NCI-H2227 (cell line): ENCODE data around the gene SCAF4.
"Not testable (repeated sequence)": the region's sequence is repeated elsewhere in the genome, so short reads cannot be mapped to it uniquely, and the experiment has no call there.

Experiments used
- DNase-seq: peaks from one replicate; lab custom pipeline; 2025; ENCODE audit not compliant: unreplicated experiment; lab: John Stamatoyannopoulos, UW

Gene SCAF4

DNA sequence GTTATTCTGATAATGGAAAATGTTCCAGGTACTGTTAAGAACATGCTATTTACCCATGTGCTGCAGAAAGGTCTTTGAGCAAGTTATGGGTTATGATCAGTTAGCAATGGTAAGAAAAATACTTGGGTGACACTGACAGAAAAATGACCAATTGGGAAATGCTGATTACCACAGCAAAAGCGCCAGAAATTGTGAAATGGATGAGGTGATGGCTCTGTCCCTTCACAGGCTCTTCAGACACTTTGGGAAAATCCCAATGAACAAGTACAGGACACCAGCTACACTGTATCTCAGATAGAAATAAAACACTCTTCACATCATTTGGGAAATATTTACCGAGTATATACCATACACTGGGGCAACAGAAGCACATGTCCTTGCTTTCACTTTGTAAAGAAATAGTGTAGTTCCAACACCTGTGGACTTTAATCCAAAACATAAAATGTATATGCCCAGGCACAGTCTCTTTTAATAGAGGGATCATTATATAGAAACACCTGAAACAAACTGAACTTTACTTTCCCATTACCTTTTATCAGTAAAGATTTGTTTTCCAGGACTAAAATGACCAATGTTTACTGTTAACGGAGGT lies 58.5 kb downstream of the SCAF4 start:
- DNase-seq = no peak

DNA sequence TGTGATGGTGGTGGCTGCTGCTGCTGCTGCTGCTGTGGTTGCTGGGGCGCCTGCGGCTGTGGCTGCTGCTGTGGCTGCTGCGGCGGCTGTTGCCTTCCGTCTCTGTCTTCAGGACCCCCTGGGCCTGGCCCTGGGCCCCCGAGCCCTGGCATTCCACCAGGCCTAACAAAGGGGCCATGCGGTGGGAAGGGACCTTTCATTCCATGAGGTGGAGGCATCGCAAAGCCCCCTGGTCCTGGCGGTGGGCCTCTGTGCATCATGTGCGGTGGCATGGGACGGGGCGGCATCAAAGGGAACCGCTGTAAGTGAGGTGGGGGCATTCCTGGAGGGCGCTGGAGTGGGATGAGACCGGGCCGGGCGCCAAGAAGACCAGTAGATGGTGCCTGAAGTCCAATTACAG lies 60.0 kb downstream of the SCAF4 start:
- no peak for DNase-seq

- DNase-seq = no peak
Observed at GRCh38 chr21:31671146-31671716, 60.7 kb downstream of the SCAF4 start.

GRCh38 chr21:31670070-31670469 lies 61.8 kb downstream of the SCAF4 start:
- DNase-seq = no peak

DNA sequence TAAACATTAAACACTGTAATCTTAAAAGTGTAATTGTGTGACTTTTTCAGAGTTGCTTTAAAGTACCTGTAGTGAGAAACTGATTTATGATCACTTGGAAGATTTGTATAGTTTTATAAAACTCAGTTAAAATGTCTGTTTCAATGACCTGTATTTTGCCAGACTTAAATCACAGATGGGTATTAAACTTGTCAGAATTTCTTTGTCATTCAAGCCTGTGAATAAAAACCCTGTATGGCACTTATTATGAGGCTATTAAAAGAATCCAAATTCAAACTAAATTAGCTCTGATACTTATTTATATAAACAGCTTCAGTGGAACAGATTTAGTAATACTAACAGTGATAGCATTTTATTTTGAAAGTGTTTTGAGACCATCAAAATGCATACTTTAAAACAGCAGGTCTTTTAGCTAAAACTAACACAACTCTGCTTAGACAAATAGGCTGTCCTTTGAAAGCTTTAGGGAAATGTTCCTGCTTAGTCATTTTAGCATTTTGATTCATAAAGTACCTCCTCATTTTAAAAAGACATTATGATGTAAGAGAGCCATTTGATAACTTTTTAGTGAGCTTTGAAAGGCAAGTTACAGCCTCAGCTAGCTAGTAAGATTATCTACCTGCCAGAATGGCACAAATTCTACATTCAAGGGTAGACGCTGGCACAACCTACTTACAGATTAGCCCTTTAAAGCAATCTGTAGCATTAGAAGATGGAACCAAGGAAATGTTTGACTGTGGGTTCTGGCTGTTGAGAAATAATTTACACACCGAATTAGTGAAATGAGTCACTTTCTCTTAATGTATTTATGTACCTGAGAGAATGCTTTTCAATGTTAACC lies 63.0 kb downstream of the SCAF4 start:
- no peak for DNase-seq

DNA sequence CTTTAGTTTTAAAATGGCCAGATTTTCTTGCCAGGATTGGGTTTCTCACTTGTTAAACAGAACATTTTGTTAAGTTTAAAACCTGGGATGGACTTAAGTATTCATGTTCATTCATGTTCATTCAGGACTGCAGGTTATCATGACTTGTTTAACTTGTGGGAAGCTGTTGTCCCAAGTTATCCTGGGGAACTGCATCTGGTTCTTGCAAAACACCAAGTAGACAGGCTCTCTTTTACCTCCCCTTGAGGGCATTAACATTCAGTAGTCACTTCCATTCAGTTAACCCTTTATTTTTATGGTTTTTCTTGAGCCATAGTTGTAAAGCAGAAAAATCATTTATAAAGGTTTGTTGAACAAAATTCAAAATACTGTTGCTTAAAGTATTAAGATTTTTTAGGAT lies 64.3 kb downstream of the SCAF4 start:
- DNase-seq = no peak

DNA sequence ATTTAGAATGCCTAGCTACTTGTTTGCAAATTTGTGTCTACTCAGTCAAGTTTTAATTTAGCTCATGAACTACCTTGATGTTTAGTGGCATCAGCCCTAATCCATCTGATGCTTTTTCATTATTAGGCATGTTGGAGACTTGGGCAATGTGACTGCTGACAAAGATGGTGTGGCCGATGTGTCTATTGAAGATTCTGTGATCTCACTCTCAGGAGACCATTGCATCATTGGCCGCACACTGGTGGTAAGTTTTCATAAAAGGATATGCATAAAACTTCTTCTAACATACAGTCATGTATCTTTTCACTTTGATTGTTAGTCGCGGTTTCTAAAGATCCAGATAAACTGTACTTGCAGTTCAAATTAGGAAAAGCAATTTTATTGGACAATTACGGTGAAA lies 64.8 kb downstream of the SCAF4 start:
- DNase-seq = no peak

GRCh38 chr21:31666445-31667010 lies 65.4 kb downstream of the SCAF4 start:
- DNase-seq = no peak

- DNase-seq = not testable (repeated sequence)
Observed at GRCh38 chr21:31665869-31666268, 66.0 kb downstream of the SCAF4 start.

DNA sequence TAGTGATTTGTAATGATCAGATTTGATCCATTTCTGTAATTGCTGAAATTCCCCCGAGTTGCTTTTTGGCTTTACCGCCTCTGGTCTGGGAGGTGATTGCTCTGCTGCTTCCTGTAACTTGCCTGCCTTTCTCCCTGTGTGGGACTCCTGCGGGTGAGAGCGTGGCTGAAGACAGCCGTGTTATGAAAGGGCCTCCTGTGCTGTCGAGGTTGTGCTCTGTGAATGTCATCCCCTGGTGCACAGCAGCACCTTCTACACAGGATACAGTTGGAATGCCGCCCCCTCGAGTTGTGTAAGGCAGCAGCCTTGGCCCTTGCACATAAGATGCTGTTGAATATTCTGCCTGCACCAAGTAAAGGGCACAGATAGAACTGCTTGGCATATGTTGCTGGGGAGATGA lies 66.5 kb downstream of the SCAF4 start:
- no peak for DNase-seq

DNA sequence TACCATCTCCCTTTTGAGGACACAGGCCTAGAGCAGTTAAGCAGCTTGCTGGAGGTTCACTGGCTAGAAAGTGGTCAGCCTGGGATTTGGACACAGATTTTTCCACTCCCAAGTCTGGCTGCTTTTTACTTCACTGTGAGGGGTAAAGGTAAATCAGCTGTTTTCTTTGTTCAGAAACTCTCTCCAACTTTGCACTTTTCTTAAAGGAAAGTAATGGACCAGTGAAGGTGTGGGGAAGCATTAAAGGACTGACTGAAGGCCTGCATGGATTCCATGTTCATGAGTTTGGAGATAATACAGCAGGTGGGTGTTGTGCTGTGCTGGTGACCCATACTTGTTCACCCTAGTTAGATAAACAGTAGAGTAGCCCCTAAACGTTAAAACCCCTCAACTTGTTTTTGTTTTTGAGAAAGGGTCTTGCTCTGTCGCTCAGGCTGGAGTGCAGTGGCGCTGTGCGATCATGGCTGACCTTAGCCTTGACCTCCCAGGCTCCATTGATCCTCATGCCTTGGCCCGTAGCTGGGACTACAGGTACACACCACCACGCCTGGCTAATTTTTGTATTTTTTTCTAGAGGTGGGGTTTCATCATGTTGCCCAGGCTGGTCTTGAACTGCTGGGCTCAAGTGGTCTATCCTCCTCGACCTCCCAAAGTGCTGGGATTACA lies 68.2 kb downstream of the SCAF4 start:
- DNase-seq = no peak

GRCh38 chr21:31660591-31660990 lies 71.3 kb downstream of the SCAF4 start:
- DNase-seq = no peak

- no peak for DNase-seq
Observed at GRCh38 chr21:31660259-31660565, 71.7 kb downstream of the SCAF4 start.

GRCh38 chr21:31659536-31660258 lies 72.2 kb downstream of the SCAF4 start, which contains the start of gene SOD1:
SOD1 (plus strand) TSS chr21:31659693; CDS start chr21:31659770, 77 bp downstream.
- peak; percentile 97 for DNase-seq

DNA sequence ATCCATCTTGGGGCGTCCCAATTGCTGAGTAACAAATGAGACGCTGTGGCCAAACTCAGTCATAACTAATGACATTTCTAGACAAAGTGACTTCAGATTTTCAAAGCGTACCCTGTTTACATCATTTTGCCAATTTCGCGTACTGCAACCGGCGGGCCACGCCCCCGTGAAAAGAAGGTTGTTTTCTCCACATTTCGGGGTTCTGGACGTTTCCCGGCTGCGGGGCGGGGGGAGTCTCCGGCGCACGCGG lies 72.7 kb downstream of the SCAF4 start:
- DNase-seq = no peak

- DNase-seq = no peak
Observed at GRCh38 chr21:31658053-31658452, 73.9 kb downstream of the SCAF4 start.

GRCh38 chr21:31656199-31657095 lies 75.5 kb downstream of the SCAF4 start:
- DNase-seq = no peak

DNA sequence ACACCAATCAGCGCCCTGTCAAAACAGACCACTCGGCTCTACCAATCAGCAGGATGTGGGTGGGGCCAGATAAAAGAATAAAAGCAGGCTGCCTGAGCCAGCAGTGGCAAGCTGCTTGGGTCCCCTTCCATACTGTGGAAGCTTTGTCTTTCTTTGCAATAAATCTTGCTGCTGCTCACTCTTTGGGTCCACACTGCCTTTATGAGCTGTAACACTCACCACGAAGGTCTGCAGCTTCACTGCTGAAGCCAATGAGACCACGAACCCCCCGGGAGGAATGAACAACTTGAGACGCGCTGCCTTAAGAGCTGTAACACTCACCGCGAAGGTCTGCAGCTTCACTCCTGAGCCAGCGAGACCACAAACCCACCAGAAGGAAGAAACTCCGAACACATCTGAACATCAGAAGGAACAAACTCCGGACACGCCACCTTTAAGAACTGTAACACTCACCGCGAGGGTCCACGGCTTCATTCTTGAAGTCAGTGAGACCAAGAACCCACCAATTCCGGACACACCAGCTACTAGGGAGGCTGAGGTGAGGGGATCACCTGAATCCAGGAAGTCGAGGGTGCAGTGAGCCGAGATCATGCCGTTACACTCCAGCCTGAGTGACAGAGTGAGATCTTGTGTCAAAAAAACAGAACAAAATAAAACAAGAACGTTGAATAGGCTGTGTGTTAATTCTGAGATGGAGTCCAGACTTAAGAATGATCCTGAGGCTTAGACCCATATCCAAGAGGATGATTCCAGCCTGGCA lies 76.9 kb downstream of the SCAF4 start:
- DNase-seq = not testable (repeated sequence)

GRCh38 chr21:31654340-31654739 lies 77.6 kb downstream of the SCAF4 start:
- no peak for DNase-seq
